Measurements from ENCODE around the gene SC5D. TPM values are rescaled to one million over a fixed set of nuclear protein-coding genes. Genes with fewer than 3 reads are reported as not detected.

SC5D gene
- total RNA-seq, 2 experiments from 2014 or later, result 87.7 to 92.7 TPM

DNA sequence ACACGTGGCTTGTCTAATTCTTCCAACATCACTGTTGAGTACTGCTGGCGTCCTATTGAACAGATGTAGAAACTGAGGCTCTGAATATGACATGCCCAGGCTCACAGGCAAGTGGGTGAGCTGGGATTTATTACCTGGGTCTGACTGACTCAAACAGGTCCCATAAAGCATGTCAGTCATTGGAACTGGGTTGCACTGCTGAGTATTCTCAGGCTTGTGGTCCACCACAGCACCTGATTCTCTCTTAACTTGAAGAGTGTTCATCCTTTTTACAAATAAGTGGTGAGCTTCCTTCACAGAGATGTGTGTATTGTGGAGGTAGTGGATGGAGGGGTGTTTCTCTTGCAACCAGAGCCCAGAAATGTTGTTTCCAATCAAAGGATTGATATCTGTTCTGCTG, 44.5 kb downstream of the SC5D start:
- H3K4me3 ChIP-seq (ENCODE audit: low read length), result no peak overlapping the region
- H3K27ac ChIP-seq (ENCODE audit: low read depth in 1 of 2, low read length in 2 of 2), result no peak overlapping the region
- Mint-ChIP-seq H3K36me3 (ENCODE audit: low read depth) (no peaks in the 10 kb centered on the region), H3K4me1 (ENCODE audit: low read depth) (peaks cover 18% of the 10 kb centered on the region), H3K4me3 (no peak overlapping the region), H3K9me3 (peaks cover 3% of the 10 kb centered on the region), H3K27me3 (no peaks in the 10 kb centered on the region), H3K27ac (no peak overlapping the region)
- H3K4me1 ChIP-seq (ENCODE audit: insufficient read depth, low read length), result no peaks in the 10 kb centered on the region
- TF ChIP-seq, protein P1, sequence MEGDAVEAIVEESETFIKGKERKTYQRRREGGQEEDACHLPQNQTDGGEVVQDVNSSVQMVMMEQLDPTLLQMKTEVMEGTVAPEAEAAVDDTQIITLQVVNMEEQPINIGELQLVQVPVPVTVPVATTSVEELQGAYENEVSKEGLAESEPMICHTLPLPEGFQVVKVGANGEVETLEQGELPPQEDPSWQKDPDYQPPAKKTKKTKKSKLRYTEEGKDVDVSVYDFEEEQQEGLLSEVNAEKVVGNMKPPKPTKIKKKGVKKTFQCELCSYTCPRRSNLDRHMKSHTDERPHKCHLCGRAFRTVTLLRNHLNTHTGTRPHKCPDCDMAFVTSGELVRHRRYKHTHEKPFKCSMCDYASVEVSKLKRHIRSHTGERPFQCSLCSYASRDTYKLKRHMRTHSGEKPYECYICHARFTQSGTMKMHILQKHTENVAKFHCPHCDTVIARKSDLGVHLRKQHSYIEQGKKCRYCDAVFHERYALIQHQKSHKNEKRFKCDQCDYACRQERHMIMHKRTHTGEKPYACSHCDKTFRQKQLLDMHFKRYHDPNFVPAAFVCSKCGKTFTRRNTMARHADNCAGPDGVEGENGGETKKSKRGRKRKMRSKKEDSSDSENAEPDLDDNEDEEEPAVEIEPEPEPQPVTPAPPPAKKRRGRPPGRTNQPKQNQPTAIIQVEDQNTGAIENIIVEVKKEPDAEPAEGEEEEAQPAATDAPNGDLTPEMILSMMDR (IDR thresholded peaks at IDR 0.05), result no peak
- ChIA-PET CTCF (interaction anchor here (1.0 kb wide), 1 partner anchor 73 kb away, joined by 3 read pairs; no protein-coding TSS in a partner anchor), POLR2A (no interaction called here)
- H3K27me3 ChIP-seq (ENCODE audit: control insufficient read depth in 1 of 2, insufficient read depth in 2 of 2, low read length in 2 of 2), result no peaks in the 10 kb centered on the region
- H3K36me3 ChIP-seq (ENCODE audit: insufficient read depth, low read length), result no peaks in the 10 kb centered on the region
- no peaks in the 10 kb centered on the region for H3K9me3 ChIP-seq (ENCODE audit: control insufficient read depth in 1 of 2, insufficient read depth in 1 of 2, low read length in 2 of 2)
- intact Hi-C loops (cut with DNase I, micrococcal nuclease), result no loop called here
- no peak for DNase-seq
- no peak for ATAC-seq (ENCODE audit: poor library complexity)

- no peaks in the 10 kb centered on the region for H3K4me1 ChIP-seq (ENCODE audit: insufficient read depth, low read length)
- no peak overlapping the region for H3K4me3 Mint-ChIP-seq
- H3K27ac Mint-ChIP-seq, result no peak overlapping the region
- no peaks in the 10 kb centered on the region for H3K9me3 Mint-ChIP-seq
- ChIA-PET CTCF (no interaction called here), POLR2A (interaction anchor here (0.7 kb wide), 1 partner anchor 129 kb away, joined by 3 read pairs; no protein-coding TSS in a partner anchor)
- no peaks in the 10 kb centered on the region for H3K36me3 Mint-ChIP-seq (ENCODE audit: low read depth)
- peaks cover 18% of the 10 kb centered on the region for H3K4me1 Mint-ChIP-seq (ENCODE audit: low read depth)
- TF ChIP-seq, protein P1 (IDR thresholded peaks at IDR 0.05), result no peak
- no peaks in the 10 kb centered on the region for H3K36me3 ChIP-seq (ENCODE audit: insufficient read depth, low read length)
- ATAC-seq (ENCODE audit: poor library complexity) (no peak), DNase-seq (no peak)
- no peaks in the 10 kb centered on the region for H3K27me3 ChIP-seq (ENCODE audit: control insufficient read depth in 1 of 2, insufficient read depth in 2 of 2, low read length in 2 of 2)
- no peak overlapping the region for H3K4me3 ChIP-seq (ENCODE audit: low read length)
- intact Hi-C loops (cut with DNase I, micrococcal nuclease), result no loop called here
- H3K9me3 ChIP-seq (ENCODE audit: control insufficient read depth in 1 of 2, insufficient read depth in 1 of 2, low read length in 2 of 2), result no peaks in the 10 kb centered on the region
- no peaks in the 10 kb centered on the region for H3K27me3 Mint-ChIP-seq
- no peak overlapping the region for H3K27ac ChIP-seq (ENCODE audit: low read depth in 1 of 2, low read length in 2 of 2)
These were observed 45.2 kb downstream of the SC5D start for GRCh38 chr11:121337740-121338272.

DNA sequence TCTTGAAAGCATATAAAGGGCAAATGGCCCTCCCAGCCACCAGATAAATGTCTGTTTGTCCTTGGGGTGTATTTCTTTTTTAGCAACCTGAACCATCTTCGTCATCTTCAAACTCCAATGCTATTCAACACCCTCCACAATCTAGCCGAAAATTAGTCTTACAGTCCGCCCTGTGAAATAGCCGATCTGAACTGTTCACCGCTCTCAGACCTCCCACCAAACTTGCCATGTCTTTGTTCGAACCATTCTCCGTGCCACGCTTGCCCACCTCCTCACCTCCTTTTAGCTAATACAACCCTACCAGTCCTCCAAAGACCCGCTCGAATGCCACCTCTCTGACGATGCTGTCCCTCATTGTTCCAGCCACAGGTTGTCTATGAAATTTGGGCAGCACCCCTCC, 46.0 kb downstream of the SC5D start:
- CTCF ChIA-PET, result no interaction called here
- TF ChIP-seq, protein P1 (IDR thresholded peaks at IDR 0.05), result no peak
- no peak overlapping the region for H3K27ac Mint-ChIP-seq

More for the DNA sequence above, 46.0 kb downstream of the SC5D start:
- intact Hi-C loops (cut with DNase I, micrococcal nuclease), result no loop called here
- no peak overlapping the region for H3K27ac ChIP-seq (ENCODE audit: low read depth in 1 of 2, low read length in 2 of 2)
- POLR2A ChIA-PET, result interaction anchor here (0.7 to 1.5 kb wide), 2 partner anchors 41 to 128 kb away, joined by 3 read pairs; no protein-coding TSS in a partner anchor
- DNase-seq (no peak), ATAC-seq (ENCODE audit: poor library complexity) (no peak)
- H3K4me1 ChIP-seq (ENCODE audit: insufficient read depth, low read length), result no peaks in the 10 kb centered on the region
- no peak overlapping the region for H3K4me3 ChIP-seq (ENCODE audit: low read length)
- no peak overlapping the region for H3K4me3 Mint-ChIP-seq
- H3K9me3 Mint-ChIP-seq, result no peaks in the 10 kb centered on the region
- H3K36me3 Mint-ChIP-seq (ENCODE audit: low read depth), result no peaks in the 10 kb centered on the region
- H3K27me3 ChIP-seq (ENCODE audit: control insufficient read depth in 1 of 2, insufficient read depth in 2 of 2, low read length in 2 of 2), result no peaks in the 10 kb centered on the region
- peaks cover 14% of the 10 kb centered on the region for H3K4me1 Mint-ChIP-seq (ENCODE audit: low read depth)
- H3K36me3 ChIP-seq (ENCODE audit: insufficient read depth, low read length), result no peaks in the 10 kb centered on the region
- no peaks in the 10 kb centered on the region for H3K27me3 Mint-ChIP-seq
- H3K9me3 ChIP-seq (ENCODE audit: control insufficient read depth in 1 of 2, insufficient read depth in 1 of 2, low read length in 2 of 2), result no peaks in the 10 kb centered on the region

All from CD4-positive, alpha-beta T cell (primary cell).